ENCODE results near the gene ZMYND8. TPM values are rescaled to one million over a fixed set of nuclear protein-coding genes. Genes with fewer than 3 reads are reported as not detected.
A peak's percentile ranks its signal among the peaks of the same experiment; 100 is the strongest.

Gene ZMYND8
- total RNA-seq, 4 donors from 2014 or later = 44.6 to 78.6 (median 65.8) TPM

DNA sequence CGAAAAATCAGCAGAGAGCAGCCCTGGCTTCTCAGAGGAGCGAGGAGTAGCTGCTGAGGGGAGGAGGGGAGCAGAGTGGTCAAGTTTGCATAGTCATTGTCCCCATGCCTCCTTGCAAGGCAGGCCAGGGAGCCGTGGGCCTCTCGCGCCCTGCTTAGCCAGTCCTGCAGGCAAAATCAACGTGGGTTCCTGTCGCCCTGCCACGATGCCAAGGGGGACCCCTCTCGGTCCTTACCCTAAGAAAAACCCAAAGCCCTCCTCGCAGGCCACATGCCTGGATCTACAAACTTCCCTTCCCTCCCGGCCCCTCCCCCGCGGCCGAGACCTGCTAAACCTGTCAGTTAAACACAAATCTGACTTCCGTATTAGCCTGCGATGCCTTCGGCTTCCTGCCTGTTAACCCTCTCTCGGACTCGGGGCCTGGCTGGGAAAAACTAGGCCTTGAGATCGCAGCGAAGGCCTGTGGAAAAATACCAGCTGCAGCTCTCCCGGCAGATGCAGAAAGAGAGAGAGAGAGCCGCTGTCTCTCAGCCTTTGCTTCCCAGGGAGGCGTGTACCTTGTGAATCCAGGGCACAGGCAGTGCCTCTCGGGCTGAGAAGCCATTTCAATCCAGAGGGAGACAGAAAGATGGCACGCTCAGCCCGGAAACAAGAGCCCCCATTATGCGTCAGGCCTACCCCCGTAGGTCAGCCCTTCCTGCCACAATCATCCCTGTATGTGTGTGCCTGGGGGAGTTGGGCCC, 968 bp upstream of the ZMYND8 start:
- WGBS = 4% methylated on average over 18 of the region's 29 CpGs
- peak overlapping the region; percentile 32 to 45 (median 38) for H3K4me3 ChIP-seq

DNA sequence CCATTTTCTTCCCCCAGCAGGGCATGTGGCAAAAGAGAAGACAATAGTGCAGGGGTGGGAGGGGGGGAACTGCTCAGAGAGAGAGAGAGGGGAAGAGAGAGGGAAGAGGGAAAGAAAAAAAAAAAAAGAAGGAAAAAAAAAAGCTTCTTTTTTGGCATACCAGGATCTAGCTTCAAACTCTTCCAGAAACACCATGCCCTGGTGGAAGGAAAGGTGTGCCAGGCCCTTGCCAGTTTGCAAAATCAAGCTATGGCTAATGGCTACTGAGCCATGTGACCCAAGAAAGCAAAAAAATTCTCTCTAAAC, 326 bp downstream of the ZMYND8 start:
- Histone ChIP-seq H3K36me3 (no peaks in the 10 kb centered on the region), H3K4me3 (peak overlapping the region; percentile 32 to 47 (median 38)), H3K27ac (replicated peaks in 1 of 4) (peak overlapping the region; percentile 97 to 100 (median 98)), H3K4me1 (peaks cover 100% of the 10 kb centered on the region in 4 donors), H3K27me3 (no peaks in the 10 kb centered on the region), H3K9me3 (no peaks in the 10 kb centered on the region)
- intact Hi-C loops (cut with DNase I) = loop anchor here (2.0 kb wide), 1 partner anchor 21 kb away; no protein-coding TSS in a partner anchor
- DNase-seq (ENCODE audit: extremely low spot score) = no peak
- TF ChIP-seq POLR2AphosphoS5 (IDR thresholded peaks at IDR 0.05) (no peak), POLR2A (IDR thresholded peaks at IDR 0.05; ENCODE audit: low read depth) (no peak)
- TF ChIP-seq, protein P1, sequence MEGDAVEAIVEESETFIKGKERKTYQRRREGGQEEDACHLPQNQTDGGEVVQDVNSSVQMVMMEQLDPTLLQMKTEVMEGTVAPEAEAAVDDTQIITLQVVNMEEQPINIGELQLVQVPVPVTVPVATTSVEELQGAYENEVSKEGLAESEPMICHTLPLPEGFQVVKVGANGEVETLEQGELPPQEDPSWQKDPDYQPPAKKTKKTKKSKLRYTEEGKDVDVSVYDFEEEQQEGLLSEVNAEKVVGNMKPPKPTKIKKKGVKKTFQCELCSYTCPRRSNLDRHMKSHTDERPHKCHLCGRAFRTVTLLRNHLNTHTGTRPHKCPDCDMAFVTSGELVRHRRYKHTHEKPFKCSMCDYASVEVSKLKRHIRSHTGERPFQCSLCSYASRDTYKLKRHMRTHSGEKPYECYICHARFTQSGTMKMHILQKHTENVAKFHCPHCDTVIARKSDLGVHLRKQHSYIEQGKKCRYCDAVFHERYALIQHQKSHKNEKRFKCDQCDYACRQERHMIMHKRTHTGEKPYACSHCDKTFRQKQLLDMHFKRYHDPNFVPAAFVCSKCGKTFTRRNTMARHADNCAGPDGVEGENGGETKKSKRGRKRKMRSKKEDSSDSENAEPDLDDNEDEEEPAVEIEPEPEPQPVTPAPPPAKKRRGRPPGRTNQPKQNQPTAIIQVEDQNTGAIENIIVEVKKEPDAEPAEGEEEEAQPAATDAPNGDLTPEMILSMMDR (IDR thresholded peaks at IDR 0.05) = no peak

More for the DNA sequence above, 968 bp upstream of the ZMYND8 start:
- no peaks in the 10 kb centered on the region for H3K36me3 ChIP-seq
- H3K27me3 ChIP-seq = no peaks in the 10 kb centered on the region
- intact Hi-C loops (cut with DNase I) = loop anchor here (2.0 kb wide), 1 partner anchor 23 kb away; no protein-coding TSS in a partner anchor
- TF ChIP-seq POLR2AphosphoS5 (IDR thresholded peaks at IDR 0.05) (peak in 1 of 2 donors; percentile 82), POLR2A (IDR thresholded peaks at IDR 0.05; ENCODE audit: low read depth) (no peak)
- H3K27ac ChIP-seq (replicated peaks in 1 of 4) = peak overlapping the region; percentile 97 to 100 (median 98)
- H3K4me1 ChIP-seq = peaks cover 97 to 100% (median 99%) of the 10 kb centered on the region in 4 donors
- H3K9me3 ChIP-seq = no peaks in the 10 kb centered on the region
- peak; percentile 94 for DNase-seq (ENCODE audit: extremely low spot score)

DNA sequence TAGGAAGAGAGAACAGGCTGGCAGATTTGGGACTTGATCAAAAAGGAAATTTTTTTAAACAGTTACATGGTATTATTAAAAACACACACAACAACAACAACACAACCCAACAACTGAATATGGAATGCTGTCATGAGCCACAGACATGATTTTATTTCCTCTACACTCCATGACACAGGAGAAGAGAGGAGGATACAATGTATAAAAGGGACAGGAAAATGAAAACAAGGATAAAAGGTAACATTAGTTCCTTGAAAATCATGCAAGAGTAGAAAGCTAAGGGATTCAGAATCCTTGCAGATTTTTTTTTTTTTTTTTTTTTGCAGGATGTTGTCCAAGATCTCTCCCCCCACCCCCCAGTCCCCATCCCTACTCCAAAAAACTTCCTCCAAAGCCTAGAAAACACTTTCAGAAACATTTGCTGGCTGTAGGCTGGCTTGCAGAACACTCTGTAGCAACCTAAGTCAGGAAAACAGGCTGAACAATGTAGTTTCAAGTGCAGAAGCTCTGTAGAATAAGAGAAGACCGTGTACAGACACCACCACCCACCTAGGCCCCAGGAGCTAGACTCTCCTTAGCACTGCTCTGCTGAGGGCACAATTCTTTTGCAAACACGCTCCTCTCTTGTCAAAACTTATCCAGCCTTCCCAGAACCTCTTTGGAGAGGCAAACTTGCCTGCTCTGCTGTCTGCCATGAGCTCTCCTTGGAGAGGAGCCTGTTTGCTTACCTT, 845 bp downstream of the ZMYND8 start:
- Histone ChIP-seq H3K9me3 (no peaks in the 10 kb centered on the region), H3K4me1 (peaks cover 100% of the 10 kb centered on the region in 4 donors), H3K27me3 (no peaks in the 10 kb centered on the region), H3K36me3 (no peaks in the 10 kb centered on the region), H3K4me3 (peak overlapping the region; percentile 32 to 47 (median 38)), H3K27ac (replicated peaks in 1 of 4) (peak overlapping the region; percentile 97 to 100 (median 98))
- TF ChIP-seq EP300 (IDR thresholded peaks at IDR 0.05) (no peak), POLR2A (IDR thresholded peaks at IDR 0.05; ENCODE audit: low read depth) (no peak), POLR2AphosphoS5 (IDR thresholded peaks at IDR 0.05) (no peak)
- TF ChIP-seq, protein P1 (IDR thresholded peaks at IDR 0.05) = no peak
- 0% methylated on average over 1 of the region's 2 CpGs for WGBS
- intact Hi-C loops (cut with DNase I) = loop anchor here (2.0 kb wide), 1 partner anchor 21 kb away; no protein-coding TSS in a partner anchor
- DNase-seq (ENCODE audit: extremely low spot score) = no peak

DNA sequence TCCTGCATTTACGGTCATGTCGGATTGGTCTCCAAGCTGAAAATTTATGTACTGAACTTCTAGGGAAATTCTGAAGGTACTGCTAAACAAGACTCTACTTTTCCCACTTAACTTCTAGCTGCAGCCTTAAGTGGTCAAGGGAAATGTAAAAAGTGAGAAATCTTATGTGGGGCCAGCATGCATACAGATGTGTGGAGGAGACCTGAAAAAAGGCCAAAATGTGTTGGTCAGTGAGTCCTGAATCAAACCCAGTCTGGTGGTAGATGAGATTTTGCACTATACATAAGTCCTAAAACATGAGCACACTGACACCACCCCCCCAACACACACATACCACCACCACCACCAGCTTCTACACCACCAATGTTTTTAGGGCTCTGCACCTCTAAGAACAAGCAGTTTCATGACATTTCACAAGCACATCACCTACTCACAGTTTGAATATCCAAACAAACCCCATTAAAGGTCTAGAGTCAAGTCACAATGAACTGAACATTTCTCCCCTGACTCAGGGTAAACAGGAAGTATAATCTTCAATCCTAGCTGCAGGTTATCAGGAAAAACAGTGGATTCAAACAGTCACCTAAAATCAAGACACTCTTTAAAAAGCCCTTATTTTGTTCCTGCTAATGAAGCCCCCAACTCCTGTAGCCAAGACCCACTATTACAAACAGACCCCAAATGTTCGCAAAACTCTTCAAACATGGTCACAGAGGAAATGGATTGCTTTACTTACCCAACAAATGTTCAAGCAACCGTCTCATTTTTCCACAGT, 1.6 kb downstream of the ZMYND8 start:
- 20% methylated on average over 4 of the region's 4 CpGs for WGBS
- peak overlapping the region; percentile 32 to 47 (median 38) for H3K4me3 ChIP-seq
- H3K27ac ChIP-seq (replicated peaks in 1 of 4) = peak overlapping the region; percentile 97 to 100 (median 98)
- no peaks in the 10 kb centered on the region for H3K36me3 ChIP-seq
- H3K9me3 ChIP-seq = no peaks in the 10 kb centered on the region
- H3K4me1 ChIP-seq = peaks cover 98 to 100% (median 100%) of the 10 kb centered on the region in 4 donors
- H3K27me3 ChIP-seq = no peaks in the 10 kb centered on the region
- TF ChIP-seq POLR2AphosphoS5 (IDR thresholded peaks at IDR 0.05) = no peak
- no peak for TF ChIP-seq EP300 (IDR thresholded peaks at IDR 0.05)
- TF ChIP-seq, protein P1 (IDR thresholded peaks at IDR 0.05) = no peak
- no peak for TF ChIP-seq POLR2A (IDR thresholded peaks at IDR 0.05; ENCODE audit: low read depth)
- DNase-seq (ENCODE audit: extremely low spot score) = no peak
- intact Hi-C loops (cut with DNase I) = no loop called here

DNA sequence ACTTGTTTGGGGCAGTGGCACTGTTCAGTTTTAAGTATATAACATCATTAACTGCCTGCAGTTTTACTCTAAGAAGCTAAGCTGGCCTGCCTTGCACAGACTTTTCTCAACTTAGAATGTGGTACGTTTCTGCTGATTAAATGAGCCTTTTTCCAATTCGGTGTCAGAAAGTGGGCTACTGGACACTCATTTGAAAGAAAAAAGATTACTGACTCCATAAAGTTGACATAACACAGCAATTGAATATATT, 2.1 kb downstream of the ZMYND8 start:
- no peak for DNase-seq (ENCODE audit: extremely low spot score)
- Histone ChIP-seq H3K4me3 (peak overlapping the region; percentile 32 to 47 (median 38)), H3K9me3 (no peaks in the 10 kb centered on the region), H3K27me3 (no peaks in the 10 kb centered on the region), H3K36me3 (no peaks in the 10 kb centered on the region), H3K4me1 (peaks cover 98 to 100% (median 100%) of the 10 kb centered on the region in 4 donors), H3K27ac (replicated peaks in 1 of 4) (peak overlapping the region; percentile 97 to 100 (median 98))
- no peak for TF ChIP-seq POLR2A (IDR thresholded peaks at IDR 0.05; ENCODE audit: low read depth)
- no peak for TF ChIP-seq POLR2AphosphoS5 (IDR thresholded peaks at IDR 0.05)
- TF ChIP-seq, protein P1 (IDR thresholded peaks at IDR 0.05) = no peak
- 22% methylated on average over 2 of the region's 2 CpGs for WGBS
- intact Hi-C loops (cut with DNase I) = no loop called here
